Ascending aorta (tissue), 2 donors: Measurements from ENCODE around the gene PDK2. TPM values are rescaled to one million over a fixed set of nuclear protein-coding genes. Genes with fewer than 3 reads are reported as not detected.

Experiments
- DNase-seq, 2 donors: peaks; one replicate each; pipeline ENCODE4 v3.0.0-alpha.2; 2019; ENCODE audit warnings: low spot score in 2 of 2
- H3K27ac ChIP-seq, 2 donors: fragments of 200-600 bp; sonication (generic); one replicate each; pipeline ENCODE4 v1.5.1; 2016 to 2017; ENCODE audit warnings: mild to moderate bottlenecking in 1 of 2
- H3K27me3 ChIP-seq: fragments of 200-600 bp; sonication (generic); one replicate; pipeline ENCODE4 v1.5.1; 2017
- H3K36me3 ChIP-seq, 2 donors: fragments of 200-600 bp; sonication (generic); one replicate each; pipeline ENCODE4 v1.5.1; 2016
- H3K4me1 ChIP-seq, 2 donors: fragments of 200-600 bp; sonication (generic); one replicate each; pipeline ENCODE4 v1.5.1; 2016 to 2017; ENCODE audit warnings: mild to moderate bottlenecking in 1 of 2
- H3K4me3 ChIP-seq, 2 donors: fragments of 200-600 bp; sonication (generic); one replicate each; pipeline ENCODE4 v1.5.1; 2016 to 2017; ENCODE audit warnings: mild to moderate bottlenecking in 1 of 2
- H3K9me3 ChIP-seq, 2 donors: fragments of 200-600 bp; sonication (generic); one replicate each; pipeline ENCODE4 v1.5.1; 2016
- CTCF ChIP-seq, 3 experiments: fragments of 200-600 bp in 2 of 3; fragments of 450-650 bp in 1 of 3; sonication (generic) in 2 of 3; IDR thresholded peaks; one replicate each; pipeline ENCODE4 v1.5.1; 2016 to 2019; ENCODE audit warnings: antibody characterized with exemption in 3 of 3, mild to moderate bottlenecking in 1 of 3, moderate library complexity in 1 of 3
- intact Hi-C: fragments of 100-400 bp; cut with DNase I; formaldehyde crosslinking; loops from one replicate; pipeline ENCODE4 v1.15.1; 2023
- total RNA-seq: library from RNA; depleted of rRNA; stranded (reverse); fragments of >200 nt; gene quantifications from one replicate; pipeline ENCODE4 v1.1.0, GENCODE V29; 2016

PDK2 gene
- total RNA-seq, 1 donor from 2014 or later = 73.5 TPM

DNA sequence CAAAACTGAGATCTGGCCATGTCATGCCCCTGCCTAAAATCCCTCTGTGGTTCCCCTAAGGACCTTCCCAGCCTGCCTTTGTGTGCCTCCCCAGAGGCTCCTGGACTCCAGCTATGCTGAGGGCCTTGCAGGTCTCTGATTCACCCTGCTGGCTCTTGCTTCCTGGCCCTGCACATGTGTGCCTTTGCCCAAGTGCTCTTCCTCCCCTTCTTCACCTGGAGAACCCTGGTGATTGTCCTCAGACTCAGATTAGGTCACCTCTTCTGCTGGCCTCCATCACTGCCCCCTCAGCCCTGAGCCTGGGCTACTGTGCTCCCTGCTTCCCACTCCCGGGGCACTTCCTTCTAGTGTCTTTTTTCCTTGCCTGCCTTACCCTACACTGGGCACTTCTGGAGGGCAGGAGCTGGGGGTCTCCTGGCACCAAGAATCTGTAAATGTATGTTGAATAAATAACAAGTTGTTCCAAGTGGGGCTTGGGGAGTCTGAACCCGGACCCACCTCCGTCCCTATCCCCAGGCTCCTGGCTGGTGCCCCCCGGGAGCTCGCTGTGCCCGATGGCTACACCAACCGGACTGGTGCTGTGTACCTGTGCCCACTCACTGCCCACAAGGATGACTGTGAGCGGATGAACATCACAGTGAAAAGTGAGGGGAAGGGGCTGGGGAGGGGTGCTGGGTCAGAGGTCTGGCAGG lies 31.4 kb upstream of the PDK2 start:
- Histone ChIP-seq H3K9me3 (no peaks in the 10 kb centered on the region), H3K36me3 (peaks cover 10 to 21% of the 10 kb centered on the region in 2 donors), H3K4me3 (no peak overlapping the region), H3K27me3 (no peaks in the 10 kb centered on the region), H3K27ac (peak overlapping the region; percentile 95 to 97), H3K4me1 (peaks cover 48 to 76% of the 10 kb centered on the region in 2 donors)
- no peak for TF ChIP-seq CTCF (IDR thresholded peaks at IDR 0.05)
- peak in 1 of 2 donors; percentile 78 for DNase-seq
- intact Hi-C loops = loop anchor here (2.0 kb wide), 1 partner anchor 37 kb away; no protein-coding TSS in a partner anchor

DNA sequence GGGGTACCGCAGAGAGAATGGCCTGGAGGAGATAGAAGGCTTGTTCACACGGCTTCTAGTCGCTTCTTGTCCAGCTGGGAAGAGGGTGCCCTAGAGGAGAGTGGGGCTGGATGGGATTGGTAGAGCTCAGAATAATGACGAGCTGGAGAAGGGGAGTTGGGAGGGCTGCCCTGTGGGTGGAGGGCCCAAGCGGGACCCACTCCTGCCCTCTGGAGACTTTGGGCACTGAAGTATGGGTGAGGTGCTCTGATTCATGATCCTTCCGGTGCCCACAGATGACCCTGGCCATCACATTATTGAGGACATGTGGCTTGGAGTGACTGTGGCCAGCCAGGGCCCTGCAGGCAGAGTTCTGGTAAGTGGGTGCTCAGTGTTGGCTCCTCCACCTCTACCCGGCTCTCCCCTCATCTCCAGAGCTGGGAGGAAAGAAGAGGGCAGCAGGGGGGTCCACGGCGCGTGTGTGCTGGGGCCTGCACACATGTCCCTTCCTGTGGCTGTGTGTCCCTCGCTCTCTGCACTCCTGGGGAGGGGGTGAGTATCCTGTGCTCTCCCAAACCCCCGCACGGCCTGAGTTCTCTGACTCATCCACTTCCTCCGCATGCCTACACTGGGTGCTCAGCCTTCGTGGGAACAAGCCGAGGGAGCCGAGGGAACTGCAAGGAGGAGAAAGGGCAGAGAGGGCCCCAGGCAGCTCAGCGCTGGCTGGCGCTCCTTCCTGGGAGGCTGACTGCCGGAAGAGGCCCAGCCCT lies 30.7 kb upstream of the PDK2 start:
- intact Hi-C loops = loop anchor here (2.0 kb wide), 1 partner anchor 38 kb away; no protein-coding TSS in a partner anchor
- Histone ChIP-seq H3K27ac (peak overlapping the region; percentile 95 to 97), H3K4me1 (peaks cover 42 to 69% of the 10 kb centered on the region in 2 donors), H3K27me3 (no peaks in the 10 kb centered on the region), H3K4me3 (no peak overlapping the region), H3K9me3 (no peaks in the 10 kb centered on the region), H3K36me3 (peaks cover 17 to 28% of the 10 kb centered on the region in 2 donors)
- peak; percentile 72 to 94 for DNase-seq
- peak in 1 of 3 experiments; percentile 9 for TF ChIP-seq CTCF (IDR thresholded peaks at IDR 0.05)

- no peak for DNase-seq
- no peak for TF ChIP-seq CTCF (IDR thresholded peaks at IDR 0.05)
- Histone ChIP-seq H3K27me3 (no peaks in the 10 kb centered on the region), H3K4me3 (no peak overlapping the region), H3K4me1 (peaks cover 40 to 65% of the 10 kb centered on the region in 2 donors), H3K27ac (peak overlapping the region; percentile 95 to 97), H3K9me3 (no peaks in the 10 kb centered on the region), H3K36me3 (peaks cover 24 to 34% of the 10 kb centered on the region in 2 donors)
- intact Hi-C loops = loop anchor here (2.0 kb wide), 1 partner anchor 38 kb away; no protein-coding TSS in a partner anchor
These were observed 30.1 kb upstream of the PDK2 start for GRCh38 chr17:50065056-50065455.

DNA sequence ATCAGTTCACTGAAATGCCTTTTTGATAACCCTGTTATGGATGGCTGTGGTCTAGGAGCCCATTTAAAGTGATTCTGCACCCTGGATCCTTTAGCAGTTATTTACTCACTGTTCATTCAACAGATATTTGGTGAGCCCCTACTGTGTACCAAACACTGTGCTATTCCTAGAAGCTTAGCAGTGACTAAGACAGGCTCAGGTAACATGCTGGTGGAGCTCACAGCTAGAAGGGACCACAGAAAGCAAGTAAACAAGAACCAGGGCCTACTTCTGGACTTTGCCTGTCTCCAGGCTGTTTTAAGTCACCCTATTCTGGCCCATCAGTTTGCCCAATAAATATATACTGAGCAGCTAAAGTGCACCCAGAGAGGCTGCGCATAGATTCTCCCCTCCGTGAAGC lies 28.2 kb upstream of the PDK2 start:
- Histone ChIP-seq H3K9me3 (no peaks in the 10 kb centered on the region), H3K27ac (peak overlapping the region; percentile 95 to 97), H3K27me3 (no peaks in the 10 kb centered on the region), H3K4me3 (no peak overlapping the region), H3K36me3 (peaks cover 43 to 54% of the 10 kb centered on the region in 2 donors), H3K4me1 (peaks cover 24 to 47% of the 10 kb centered on the region in 2 donors)
- intact Hi-C loops = no loop called here
- TF ChIP-seq CTCF (IDR thresholded peaks at IDR 0.05) = no peak
- DNase-seq = no peak

DNA sequence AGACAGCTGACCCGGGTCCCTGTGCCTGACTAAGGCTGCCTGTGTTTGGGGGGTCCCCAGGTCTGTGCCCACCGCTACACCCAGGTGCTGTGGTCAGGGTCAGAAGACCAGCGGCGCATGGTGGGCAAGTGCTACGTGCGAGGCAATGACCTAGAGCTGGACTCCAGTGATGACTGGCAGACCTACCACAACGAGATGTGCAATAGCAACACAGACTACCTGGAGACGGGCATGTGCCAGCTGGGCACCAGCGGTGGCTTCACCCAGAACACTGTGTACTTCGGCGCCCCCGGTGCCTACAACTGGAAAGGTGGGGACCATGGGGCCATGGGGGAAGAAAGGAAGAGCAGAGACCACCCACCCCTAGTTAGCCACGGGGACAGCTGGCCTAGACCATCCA lies 27.2 kb upstream of the PDK2 start:
- Histone ChIP-seq H3K4me1 (peaks cover 18 to 38% of the 10 kb centered on the region in 2 donors), H3K36me3 (peaks cover 51 to 64% of the 10 kb centered on the region in 2 donors), H3K9me3 (no peaks in the 10 kb centered on the region)

More for the DNA sequence above, 27.2 kb upstream of the PDK2 start:
- Histone ChIP-seq H3K27ac (peak overlapping the region; percentile 35 to 97), H3K27me3 (no peaks in the 10 kb centered on the region), H3K4me3 (no peak overlapping the region)
- no peak for TF ChIP-seq CTCF (IDR thresholded peaks at IDR 0.05)
- intact Hi-C loops = no loop called here
- no peak for DNase-seq
